Measurements from ENCODE around the gene FTH1. TPM values are rescaled to one million over a fixed set of nuclear protein-coding genes. Genes with fewer than 3 reads are reported as not detected.
A peak's percentile ranks its signal among the peaks of the same experiment; 100 is the strongest.
"Not testable (repeated sequence)": the region's sequence is repeated elsewhere in the genome, so short reads cannot be mapped to it uniquely, and the experiment has no call there.

Gene FTH1
- total RNA-seq, 1 experiment from 2014 or later = 2,484 TPM

GRCh38 chr11:61968758-61969390 is 1.4 kb upstream of the FTH1 start:
- Histone ChIP-seq H3K27me3 (replicated peaks; ENCODE audit: insufficient read depth, low read depth, low read length, poor library complexity) (no peaks in the 10 kb centered on the region), H3K4me3 (ENCODE audit: low read depth, low read length, poor library complexity, severe bottlenecking) (peak overlapping the region; percentile 90), H3K36me3 (ENCODE audit: insufficient read depth, low read length, poor library complexity, severe bottlenecking) (peaks cover 27% of the 10 kb centered on the region), H3K9me3 (ENCODE audit: low read depth, low read length, poor library complexity, severe bottlenecking) (no peaks in the 10 kb centered on the region), H3K27ac (ENCODE audit: low read depth, low read length, poor library complexity, severe bottlenecking) (peak overlapping the region; percentile 98), H3K4me1 (ENCODE audit: insufficient read depth, low read length, poor library complexity, severe bottlenecking) (peaks cover 61% of the 10 kb centered on the region)
- BruUV-seq (replicated peaks) = TSS peak; percentile 59
- TF ChIP-seq EZH2 (IDR thresholded peaks at IDR 0.05; ENCODE audit: borderline replicate concordance, low read depth, low read length, poor library complexity, severe bottlenecking) = no peak
- TF ChIP-seq CTCF (conservative IDR thresholded peaks at IDR 0.05; ENCODE audit: low read depth, low read length) = no peak
- POLR2A ChIA-PET (ENCODE audit: low non-redundant PET) = interaction anchor here (0.6 to 2.2 kb wide), 3 partner anchors 19 to 21 kb away, joined by 3 to 28 read pairs (median 11); partner anchors contain the start of gene BEST1
- CTCF ChIA-PET = no interaction called here
- no peak for DNase-seq (ENCODE audit: low spot score)
- intact Hi-C loops (cut with micrococcal nuclease; ENCODE audit: unreplicated experiment) = loop anchor here (5.0 kb wide), 1 partner anchor 113 kb away; no protein-coding TSS in a partner anchor

- Histone ChIP-seq H3K27me3 (replicated peaks; ENCODE audit: insufficient read depth, low read depth, low read length, poor library complexity) (no peaks in the 10 kb centered on the region), H3K9me3 (ENCODE audit: low read depth, low read length, poor library complexity, severe bottlenecking) (no peaks in the 10 kb centered on the region), H3K4me3 (ENCODE audit: low read depth, low read length, poor library complexity, severe bottlenecking) (peak overlapping the region; percentile 90), H3K4me1 (ENCODE audit: insufficient read depth, low read length, poor library complexity, severe bottlenecking) (peaks cover 60% of the 10 kb centered on the region), H3K36me3 (ENCODE audit: insufficient read depth, low read length, poor library complexity, severe bottlenecking) (peaks cover 34% of the 10 kb centered on the region), H3K27ac (ENCODE audit: low read depth, low read length, poor library complexity, severe bottlenecking) (peak overlapping the region; percentile 98)
- TF ChIP-seq EZH2 (IDR thresholded peaks at IDR 0.05; ENCODE audit: borderline replicate concordance, low read depth, low read length, poor library complexity, severe bottlenecking) = no peak
- peak; percentile 63 for DNase-seq (ENCODE audit: low spot score)
- intact Hi-C loops (cut with micrococcal nuclease; ENCODE audit: unreplicated experiment) = loop anchor here (5.0 kb wide), 1 partner anchor 114 kb away; no protein-coding TSS in a partner anchor
- POLR2A ChIA-PET (ENCODE audit: low non-redundant PET) = interaction anchor here (0.6 to 2.2 kb wide), 7 partner anchors 10 to 1657 kb away, joined by 3 to 28 read pairs (median 4); partner anchors contain the start of gene BEST1
- BruUV-seq (replicated peaks) = no TSS peak
- CTCF ChIA-PET = interaction anchor here (0.6 to 1.3 kb wide), 3 partner anchors 114 to 173 kb away, joined by 4 to 6 read pairs (median 5); no protein-coding TSS in a partner anchor
Observed at GRCh38 chr11:61967924-61968757, 707 bp upstream of the FTH1 start.

- intact Hi-C loops (cut with micrococcal nuclease; ENCODE audit: unreplicated experiment) = loop anchor here (5.0 kb wide), 1 partner anchor 116 kb away; no protein-coding TSS in a partner anchor
- Histone ChIP-seq H3K4me3 (ENCODE audit: low read depth, low read length, poor library complexity, severe bottlenecking) (peak overlapping the region; percentile 90), H3K9me3 (ENCODE audit: low read depth, low read length, poor library complexity, severe bottlenecking) (no peaks in the 10 kb centered on the region), H3K27me3 (replicated peaks; ENCODE audit: insufficient read depth, low read depth, low read length, poor library complexity) (no peaks in the 10 kb centered on the region), H3K36me3 (ENCODE audit: insufficient read depth, low read length, poor library complexity, severe bottlenecking) (peaks cover 38% of the 10 kb centered on the region), H3K27ac (ENCODE audit: low read depth, low read length, poor library complexity, severe bottlenecking) (peak overlapping the region; percentile 98), H3K4me1 (ENCODE audit: insufficient read depth, low read length, poor library complexity, severe bottlenecking) (peaks cover 47% of the 10 kb centered on the region)
- CTCF ChIA-PET = interaction anchor here (0.6 kb wide), 1 partner anchor 141 kb away, joined by 3 read pairs; no protein-coding TSS in a partner anchor
- no peak for TF ChIP-seq EZH2 (IDR thresholded peaks at IDR 0.05; ENCODE audit: borderline replicate concordance, low read depth, low read length, poor library complexity, severe bottlenecking)
- no peak for TF ChIP-seq CTCF (conservative IDR thresholded peaks at IDR 0.05; ENCODE audit: low read depth, low read length)
- no TSS peak for BruUV-seq (replicated peaks)
- POLR2A ChIA-PET (ENCODE audit: low non-redundant PET) = no interaction called here
- peak; percentile 43 for DNase-seq (ENCODE audit: low spot score)
Observed at GRCh38 chr11:61966734-61967115, 709 bp downstream of the FTH1 start.

GRCh38 chr11:61964666-61965271 is 2.7 kb downstream of the FTH1 start:
- POLR2A ChIA-PET (ENCODE audit: low non-redundant PET); DNase-seq (ENCODE audit: low spot score); H3K27ac ChIP-seq (ENCODE audit: low read depth, low read length, poor library complexity, severe bottlenecking); H3K27me3 ChIP-seq (replicated peaks; ENCODE audit: insufficient read depth, low read depth, low read length, poor library complexity); H3K9me3 ChIP-seq (ENCODE audit: low read depth, low read length, poor library complexity, severe bottlenecking); CTCF ChIA-PET: not testable (repeated sequence)
- H3K4me3 ChIP-seq (ENCODE audit: low read depth, low read length, poor library complexity, severe bottlenecking) = peak overlapping the region; percentile 90
- TSS peak; percentile 71 for BruUV-seq (replicated peaks)
- H3K36me3 ChIP-seq (ENCODE audit: insufficient read depth, low read length, poor library complexity, severe bottlenecking) = peaks cover 38% of the 10 kb centered on the region
- intact Hi-C loops (cut with micrococcal nuclease; ENCODE audit: unreplicated experiment) = loop anchor here (5.0 kb wide), 1 partner anchor 118 kb away; no protein-coding TSS in a partner anchor
- peaks cover 32% of the 10 kb centered on the region for H3K4me1 ChIP-seq (ENCODE audit: insufficient read depth, low read length, poor library complexity, severe bottlenecking)
